Kidney epithelial cell (primary cell): ENCODE data around the gene SASH1. TPM values are rescaled to one million over a fixed set of nuclear protein-coding genes. Genes with fewer than 3 reads are reported as not detected.

Experiments
- DNase-seq: peaks from one replicate; pipeline ENCODE4 v3.0.0-alpha.2; 2010; ENCODE audit warnings: low read depth
- H3K27me3 ChIP-seq: 2 replicates; pipeline ENCODE4 v1.6.0; 2011; ENCODE audit warnings: low read length; ENCODE audit not compliant: control insufficient read depth, insufficient read depth
- H3K36me3 ChIP-seq: 2 replicates; pipeline ENCODE4 v1.5.1; 2011; ENCODE audit warnings: low read length; ENCODE audit not compliant: control insufficient read depth, insufficient read depth
- H3K4me3 ChIP-seq: 2 replicates; pipeline ENCODE4 v1.5.1; 2011; ENCODE audit warnings: low read depth, mild to moderate bottlenecking, control low read depth, low read length
- total RNA-seq: library from RNA; depleted of rRNA; stranded (reverse); fragments of >200 nt; gene quantifications from 2 replicates; pipeline ENCODE4 v1.2.3, GENCODE V29; 2015
- TF ChIP-seq, protein P1 (sequence below): IDR thresholded peaks from 2 replicates; pipeline ENCODE4 v1.5.1; 2011; ENCODE audit warnings: mild to moderate bottlenecking, moderate library complexity, low read length, control low read depth, inconsistent platforms; ENCODE audit not compliant: insufficient read depth, poor library complexity, severe bottlenecking

Gene SASH1
- total RNA-seq, 1 donor from 2014 or later, result 13.8 TPM

DNA sequence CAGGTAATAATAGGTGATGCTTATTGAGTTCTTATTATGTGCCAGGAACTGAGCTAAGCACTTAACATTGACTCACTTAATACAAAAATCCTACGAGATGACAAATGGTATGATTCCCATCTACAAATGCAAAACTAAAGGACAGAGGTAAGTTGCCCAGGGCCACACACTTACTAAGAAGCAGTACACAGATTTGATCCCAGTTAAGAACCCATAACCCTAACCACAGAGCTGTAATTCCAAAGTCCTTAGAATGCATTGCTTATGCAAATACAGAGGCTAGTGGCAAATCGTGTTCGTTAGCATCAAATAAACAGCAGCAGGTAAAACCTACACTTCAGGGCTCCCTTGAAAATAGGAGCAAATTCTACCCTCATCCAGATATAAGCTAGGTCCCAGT is 104.0 kb downstream of the SASH1 start:
- TF ChIP-seq, protein P1, sequence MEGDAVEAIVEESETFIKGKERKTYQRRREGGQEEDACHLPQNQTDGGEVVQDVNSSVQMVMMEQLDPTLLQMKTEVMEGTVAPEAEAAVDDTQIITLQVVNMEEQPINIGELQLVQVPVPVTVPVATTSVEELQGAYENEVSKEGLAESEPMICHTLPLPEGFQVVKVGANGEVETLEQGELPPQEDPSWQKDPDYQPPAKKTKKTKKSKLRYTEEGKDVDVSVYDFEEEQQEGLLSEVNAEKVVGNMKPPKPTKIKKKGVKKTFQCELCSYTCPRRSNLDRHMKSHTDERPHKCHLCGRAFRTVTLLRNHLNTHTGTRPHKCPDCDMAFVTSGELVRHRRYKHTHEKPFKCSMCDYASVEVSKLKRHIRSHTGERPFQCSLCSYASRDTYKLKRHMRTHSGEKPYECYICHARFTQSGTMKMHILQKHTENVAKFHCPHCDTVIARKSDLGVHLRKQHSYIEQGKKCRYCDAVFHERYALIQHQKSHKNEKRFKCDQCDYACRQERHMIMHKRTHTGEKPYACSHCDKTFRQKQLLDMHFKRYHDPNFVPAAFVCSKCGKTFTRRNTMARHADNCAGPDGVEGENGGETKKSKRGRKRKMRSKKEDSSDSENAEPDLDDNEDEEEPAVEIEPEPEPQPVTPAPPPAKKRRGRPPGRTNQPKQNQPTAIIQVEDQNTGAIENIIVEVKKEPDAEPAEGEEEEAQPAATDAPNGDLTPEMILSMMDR, result no peak
- Histone ChIP-seq H3K27me3 (no peaks in the 10 kb centered on the region), H3K36me3 (no peaks in the 10 kb centered on the region), H3K4me3 (no peak overlapping the region)
- DNase-seq, result no peak

DNA sequence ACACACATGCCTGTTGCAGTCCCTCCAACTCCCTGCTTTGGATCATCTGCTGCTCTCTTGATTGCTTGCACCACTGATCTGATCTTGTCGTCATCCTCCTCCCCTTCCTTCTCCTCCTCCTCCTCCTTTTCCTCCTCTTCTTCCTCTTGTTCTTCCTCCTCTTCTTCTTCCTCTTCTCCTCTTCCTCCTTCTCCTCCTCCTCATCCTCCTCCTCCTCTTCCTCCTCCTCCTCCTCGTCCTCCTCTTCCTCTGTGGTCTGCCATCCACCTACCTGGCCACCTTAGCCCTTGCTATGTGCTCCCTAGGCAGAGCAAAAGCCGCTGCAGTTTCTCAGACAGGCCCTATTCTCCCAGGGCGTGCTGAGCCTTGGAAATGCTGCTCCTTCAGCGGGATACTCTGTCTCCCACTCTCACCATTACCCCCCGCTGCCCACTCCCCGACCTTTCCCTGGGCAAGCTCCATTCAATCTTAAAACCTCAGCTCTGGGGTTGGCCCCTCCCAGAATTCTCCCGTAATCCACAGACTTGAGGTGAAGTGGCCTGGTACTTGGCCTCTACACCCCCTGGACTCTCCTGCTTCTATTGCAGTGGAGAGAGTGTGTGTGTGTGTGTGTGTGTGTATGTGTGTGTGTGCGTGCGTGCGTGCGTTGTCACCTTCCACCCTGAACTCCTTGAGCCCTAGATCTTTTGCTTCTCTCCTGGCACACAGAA is 105.0 kb downstream of the SASH1 start:
- Histone ChIP-seq H3K4me3 (no peak overlapping the region), H3K36me3 (no peaks in the 10 kb centered on the region), H3K27me3 (no peaks in the 10 kb centered on the region)
- TF ChIP-seq, protein P1, result no peak
- DNase-seq, result no peak

GRCh38 chr6:148448369-148449012 is 105.9 kb downstream of the SASH1 start:
- Histone ChIP-seq H3K4me3 (no peak overlapping the region), H3K27me3 (no peaks in the 10 kb centered on the region), H3K36me3 (no peaks in the 10 kb centered on the region)
- no peak for DNase-seq
- TF ChIP-seq, protein P1, result no peak

- no peak for DNase-seq
- Histone ChIP-seq H3K4me3 (no peak overlapping the region), H3K36me3 (no peaks in the 10 kb centered on the region), H3K27me3 (no peaks in the 10 kb centered on the region)
- TF ChIP-seq, protein P1, result no peak
Measured at GRCh38 chr6:148450866-148451265, 108.2 kb downstream of the SASH1 start.

- Histone ChIP-seq H3K36me3 (no peaks in the 10 kb centered on the region), H3K27me3 (no peaks in the 10 kb centered on the region), H3K4me3 (no peak overlapping the region)
- TF ChIP-seq, protein P1, result no peak
- DNase-seq, result no peak
Measured at GRCh38 chr6:148451690-148452089, 109.1 kb downstream of the SASH1 start.
